GM21423 (cell line): ENCODE data around the gene OR51B4.
"Not testable (repeated sequence)": the region's sequence is repeated elsewhere in the genome, so short reads cannot be mapped to it uniquely, and the experiment has no call there.

Source experiments
- ATAC-seq: cut with Tn5 transposase; IDR thresholded peaks from one replicate; pipeline ENCODE4 v1.9.1; 2021; ENCODE audit warnings: mild to moderate bottlenecking, moderate library complexity; ENCODE audit not compliant: unreplicated experiment

The OR51B4 gene

DNA sequence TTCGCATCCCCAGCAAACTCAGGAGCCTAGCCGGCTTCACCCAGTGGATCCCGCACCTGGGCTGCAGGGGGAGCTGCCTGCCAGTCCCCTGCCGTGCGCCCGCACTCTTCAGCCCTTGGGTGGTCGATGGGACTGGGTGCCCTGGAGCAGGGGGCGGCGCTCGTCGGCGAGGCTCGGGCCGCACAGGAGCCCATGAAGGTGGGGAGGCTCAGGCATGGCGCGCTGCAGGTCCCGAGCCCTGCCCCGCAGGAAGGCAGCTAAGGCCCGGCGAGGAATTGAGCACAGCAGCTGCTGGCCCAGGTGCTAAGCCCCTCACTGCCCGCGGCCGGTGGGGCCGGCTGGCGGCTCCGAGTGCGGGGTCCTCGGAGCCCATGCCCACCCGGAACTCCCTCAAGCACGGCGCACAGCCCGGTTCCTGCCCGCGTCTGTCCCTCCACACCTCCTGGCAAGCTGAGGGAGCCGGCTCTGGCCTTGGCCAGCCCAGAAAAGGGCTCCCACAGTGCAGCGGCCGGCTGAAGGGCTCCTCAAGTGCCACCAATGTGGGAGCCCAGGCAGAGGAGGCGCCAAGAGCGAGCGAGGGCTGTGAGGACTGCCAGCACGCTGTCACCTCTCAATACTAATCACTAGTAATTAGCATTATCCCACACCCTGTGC is 7.3 kb downstream of the OR51B4 start:
- not testable (repeated sequence) for ATAC-seq

DNA sequence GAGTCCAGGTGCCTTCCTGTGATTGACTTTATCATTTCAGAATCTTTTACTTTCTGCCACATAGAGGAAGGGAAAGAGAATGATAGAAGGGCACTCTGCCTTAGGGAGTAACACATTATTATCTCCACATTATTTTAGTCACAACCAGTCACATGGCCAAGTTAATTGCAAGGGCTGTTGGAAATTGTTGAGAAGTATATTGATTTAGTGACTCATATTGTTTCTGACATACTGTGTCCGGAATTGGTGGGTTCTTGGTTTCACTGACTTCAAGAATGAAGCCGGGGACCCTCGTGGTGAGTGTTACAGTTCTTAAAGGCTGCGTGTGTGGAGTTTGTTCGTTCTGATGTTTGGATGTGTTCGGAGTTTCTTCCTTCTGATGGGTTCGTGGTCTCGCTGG is 8.7 kb downstream of the OR51B4 start:
- ATAC-seq = no peak

DNA sequence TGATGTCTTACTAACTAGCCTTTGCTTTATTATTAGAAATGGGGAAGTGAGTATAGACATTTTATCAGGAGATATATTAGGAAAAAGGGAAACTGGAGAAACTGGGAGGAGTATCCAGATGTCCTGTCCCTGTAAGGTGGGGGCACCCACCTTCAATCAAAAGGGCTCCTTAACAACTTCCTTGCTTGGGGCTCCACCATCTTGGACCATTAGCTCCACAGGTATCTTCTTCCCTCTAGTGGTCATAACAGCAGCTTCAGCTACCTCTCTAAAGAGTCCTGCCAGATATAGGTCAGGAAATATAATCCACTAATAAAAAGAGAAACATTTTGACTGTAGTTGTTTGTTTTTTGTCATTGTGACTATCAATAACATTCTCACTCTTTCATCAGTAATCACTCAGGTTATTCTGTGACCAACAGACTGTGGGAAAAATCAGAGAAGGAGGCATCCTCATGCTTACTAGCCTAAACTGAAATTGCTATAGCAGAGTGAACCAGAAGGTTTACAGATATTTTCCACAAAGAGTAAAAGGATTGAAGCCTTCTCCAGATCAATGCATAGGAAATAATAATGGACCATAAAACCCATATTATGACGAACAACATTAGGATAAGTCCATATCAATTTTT is 10.4 kb downstream of the OR51B4 start:
- peak; percentile 95 for ATAC-seq

DNA sequence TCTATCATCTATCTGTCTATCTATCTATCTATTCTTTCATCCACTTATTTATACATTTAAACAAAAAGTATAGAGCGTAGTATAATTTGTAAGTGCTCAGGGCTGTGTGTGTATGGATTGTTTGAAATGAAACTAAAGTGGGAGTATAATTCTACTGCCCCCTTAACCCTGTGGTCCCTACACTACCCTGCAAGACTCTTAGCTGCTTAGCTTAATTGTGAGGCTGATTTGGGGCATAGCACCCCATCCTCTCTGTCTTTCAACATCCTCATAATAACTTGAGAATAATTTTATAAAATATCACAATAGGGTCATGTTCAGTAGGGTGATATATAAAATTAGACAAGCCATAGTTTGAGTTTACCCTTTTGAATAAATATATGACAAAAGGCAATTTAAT is 11.6 kb downstream of the OR51B4 start:
- ATAC-seq = no peak

DNA sequence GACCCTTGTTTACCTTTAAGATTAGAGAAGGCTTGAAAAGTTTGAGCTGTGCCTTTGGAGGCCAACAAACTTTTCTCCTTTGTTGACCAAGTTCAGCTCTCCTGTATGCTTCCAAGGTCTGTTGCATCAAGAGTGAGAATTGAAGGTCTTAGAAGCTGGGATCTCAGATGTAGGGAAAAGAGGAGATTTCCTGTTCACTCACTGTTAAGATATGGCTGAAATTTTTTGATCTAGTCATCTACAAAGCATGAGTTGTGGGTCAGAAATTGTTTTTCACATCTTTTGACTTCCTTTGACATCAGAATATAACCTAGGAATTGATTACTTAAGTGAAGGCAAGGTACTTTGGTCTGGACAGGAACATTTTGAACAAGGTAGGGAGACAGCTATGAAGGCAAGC is 12.1 kb downstream of the OR51B4 start:
- no peak for ATAC-seq

DNA sequence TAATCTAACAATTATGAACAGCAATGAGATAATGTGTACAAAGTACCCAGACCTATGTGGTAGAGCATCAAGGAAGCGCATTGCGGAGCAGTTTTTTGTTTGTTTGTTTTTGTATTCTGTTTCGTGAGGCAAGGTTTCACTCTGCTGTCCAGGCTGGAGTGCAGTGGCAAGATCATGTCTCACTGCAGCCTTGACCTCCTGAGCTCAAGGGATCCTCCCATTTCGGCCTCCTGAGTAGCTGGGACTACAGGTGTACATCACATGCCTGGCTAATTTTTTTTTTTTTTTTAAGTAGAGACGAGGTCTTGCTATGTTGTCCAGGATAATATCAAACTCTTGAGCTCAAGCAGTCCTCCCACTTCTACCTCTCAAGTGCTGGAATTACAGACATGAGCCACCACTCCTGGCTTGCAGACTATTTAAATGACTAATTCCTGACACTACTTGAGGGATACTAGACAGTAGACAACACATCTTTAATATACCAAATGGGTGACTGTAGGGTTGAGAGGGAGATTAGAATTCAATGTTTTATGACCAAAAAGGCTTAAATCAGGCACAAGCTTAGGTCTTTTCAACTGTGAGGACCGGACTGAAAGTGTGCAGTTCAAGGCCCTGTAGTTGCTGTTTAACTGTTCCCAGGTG is 12.7 kb downstream of the OR51B4 start:
- no peak for ATAC-seq

DNA sequence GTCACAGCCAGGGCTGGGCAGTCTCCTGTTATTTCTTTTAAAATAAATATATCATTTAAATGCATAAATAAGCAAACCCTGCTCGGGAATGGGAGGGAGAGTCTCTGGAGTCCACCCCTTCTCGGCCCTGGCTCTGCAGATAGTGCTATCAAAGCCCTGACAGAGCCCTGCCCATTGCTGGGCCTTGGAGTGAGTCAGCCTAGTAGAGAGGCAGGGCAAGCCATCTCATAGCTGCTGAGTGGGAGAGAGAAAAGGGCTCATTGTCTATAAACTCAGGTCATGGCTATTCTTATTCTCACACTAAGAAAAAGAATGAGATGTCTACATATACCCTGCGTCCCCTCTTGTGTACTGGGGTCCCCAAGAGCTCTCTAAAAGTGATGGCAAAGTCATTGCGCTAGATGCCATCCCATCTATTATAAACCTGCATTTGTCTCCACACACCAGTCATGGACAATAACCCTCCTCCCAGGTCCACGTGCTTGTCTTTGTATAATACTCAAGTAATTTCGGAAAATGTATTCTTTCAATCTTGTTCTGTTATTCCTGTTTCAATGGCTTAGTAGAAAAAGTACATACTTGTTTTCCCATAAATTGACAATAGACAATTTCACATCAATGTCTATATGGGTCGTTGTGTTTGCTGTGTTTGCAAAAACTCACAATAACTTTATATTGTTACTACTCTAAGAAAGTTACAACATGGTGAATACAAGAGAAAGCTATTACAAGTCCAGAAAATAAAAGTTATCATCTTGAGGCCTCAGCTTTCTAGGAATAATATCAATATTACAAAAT is 13.4 kb downstream of the OR51B4 start:
- ATAC-seq = no peak

DNA sequence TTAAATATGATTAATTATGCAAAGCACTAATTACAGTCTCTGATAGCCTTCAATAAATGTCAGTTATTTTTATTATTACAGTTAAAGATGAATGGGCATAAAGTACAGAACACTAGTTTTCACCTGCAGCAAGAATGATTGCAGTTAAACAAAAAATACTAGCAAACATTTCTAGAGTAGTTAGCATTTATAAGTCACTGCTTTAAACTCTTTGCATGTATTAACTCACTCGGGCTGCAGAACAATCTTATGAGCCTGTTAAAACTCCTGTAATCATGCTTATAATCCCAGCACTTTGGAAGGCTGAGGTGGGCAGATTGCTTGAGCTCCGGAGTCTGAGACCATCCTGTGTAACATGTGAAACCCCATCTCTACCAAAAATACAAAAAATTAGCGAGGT is 14.8 kb downstream of the OR51B4 start:
- no peak for ATAC-seq

DNA sequence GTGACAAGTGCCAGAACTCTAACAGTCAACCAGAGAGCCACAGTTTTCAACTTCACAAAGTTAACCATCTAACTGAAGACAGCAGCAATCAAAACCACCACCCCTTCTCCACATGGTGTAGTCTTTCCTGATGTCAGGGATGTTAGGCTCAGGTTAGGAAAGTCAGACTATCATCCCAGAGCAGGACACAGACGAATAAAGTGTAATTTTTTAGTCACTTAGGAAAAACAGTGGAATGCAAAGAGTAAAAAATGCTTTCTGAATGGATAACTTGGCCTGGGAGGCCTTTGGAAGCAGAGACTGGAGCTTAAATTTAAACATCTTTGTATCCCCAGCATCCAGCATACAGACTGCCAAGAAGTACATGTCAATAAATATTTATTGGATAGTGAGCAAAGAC is 15.4 kb downstream of the OR51B4 start:
- ATAC-seq = no peak

DNA sequence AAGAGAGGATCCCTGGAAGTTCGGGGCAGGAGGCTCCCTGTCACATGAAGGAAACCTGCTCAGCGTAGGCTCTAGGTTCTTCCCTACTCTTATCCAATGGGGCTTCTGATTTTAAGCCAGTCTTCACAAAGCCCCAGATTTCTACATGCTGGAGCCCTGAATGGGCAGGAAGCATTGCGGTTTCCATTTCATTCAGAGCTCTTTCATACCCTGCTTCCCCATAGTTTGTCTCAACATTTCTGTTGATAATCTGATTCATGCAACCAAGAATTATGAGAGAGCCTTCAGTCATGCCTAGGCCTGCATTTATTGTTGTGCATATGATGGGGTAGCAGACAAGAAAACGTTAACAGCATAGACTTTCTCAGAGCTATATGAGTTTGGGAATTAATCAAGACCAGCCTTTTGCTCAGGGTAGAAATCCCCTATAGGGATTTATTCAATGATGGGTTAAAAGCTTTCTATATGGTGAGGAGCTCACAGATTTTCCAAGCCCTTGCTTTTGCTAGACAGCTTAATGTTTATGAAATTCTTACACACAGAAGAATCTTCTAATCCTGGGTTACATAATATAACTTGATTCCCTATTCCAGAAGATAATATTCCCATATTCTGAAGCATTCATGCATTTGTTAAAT is 15.9 kb downstream of the OR51B4 start:
- no peak for ATAC-seq

DNA sequence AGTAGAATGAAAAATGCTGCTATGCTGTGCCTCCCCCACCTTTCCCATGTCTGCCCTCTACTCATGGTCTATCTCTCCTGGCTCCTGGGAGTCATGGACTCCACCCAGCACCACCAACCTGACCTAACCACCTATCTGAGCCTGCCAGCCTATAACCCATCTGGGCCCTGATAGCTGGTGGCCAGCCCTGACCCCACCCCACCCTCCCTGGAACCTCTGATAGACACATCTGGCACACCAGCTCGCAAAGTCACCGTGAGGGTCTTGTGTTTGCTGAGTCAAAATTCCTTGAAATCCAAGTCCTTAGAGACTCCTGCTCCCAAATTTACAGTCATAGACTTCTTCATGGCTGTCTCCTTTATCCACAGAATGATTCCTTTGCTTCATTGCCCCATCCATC is 17.1 kb downstream of the OR51B4 start:
- ATAC-seq = no peak

DNA sequence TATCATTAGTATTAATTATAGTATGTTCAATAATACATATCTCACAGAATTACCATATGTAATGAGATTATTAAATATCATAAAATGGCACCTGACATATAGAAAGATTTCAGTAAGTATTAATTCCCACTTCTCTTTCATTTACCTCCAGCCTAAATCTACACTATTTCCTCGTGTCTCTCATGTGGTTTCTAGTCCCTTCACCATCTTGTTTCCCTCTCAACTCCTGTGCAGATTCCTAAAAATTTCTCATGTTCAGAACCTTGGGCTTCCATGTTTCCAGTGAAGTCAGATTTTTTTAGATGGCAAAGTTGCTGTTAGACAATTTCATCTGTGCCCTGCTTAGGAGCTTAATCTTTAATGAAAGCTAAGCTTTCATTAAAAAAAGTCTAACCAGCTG is 17.9 kb downstream of the OR51B4 start:
- no peak for ATAC-seq

DNA sequence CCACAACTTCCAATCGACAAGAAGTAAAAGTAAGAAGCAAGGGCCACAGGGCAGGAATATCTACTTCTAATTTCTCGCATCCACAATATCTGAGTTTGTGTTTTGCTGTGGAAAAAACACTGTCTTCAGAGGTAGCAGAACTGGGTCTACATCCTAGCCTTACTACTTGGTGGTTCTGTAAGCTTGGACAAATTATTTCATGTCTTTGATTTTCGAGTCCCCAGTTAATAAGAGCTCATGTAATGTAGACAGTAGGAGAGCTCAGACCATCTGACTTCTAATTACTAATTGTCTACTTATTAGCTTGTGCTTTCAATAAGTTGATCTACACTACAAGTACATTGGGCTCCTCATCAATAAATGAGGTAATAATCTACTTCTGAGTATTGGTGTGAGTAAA is 18.7 kb downstream of the OR51B4 start:
- no peak for ATAC-seq

DNA sequence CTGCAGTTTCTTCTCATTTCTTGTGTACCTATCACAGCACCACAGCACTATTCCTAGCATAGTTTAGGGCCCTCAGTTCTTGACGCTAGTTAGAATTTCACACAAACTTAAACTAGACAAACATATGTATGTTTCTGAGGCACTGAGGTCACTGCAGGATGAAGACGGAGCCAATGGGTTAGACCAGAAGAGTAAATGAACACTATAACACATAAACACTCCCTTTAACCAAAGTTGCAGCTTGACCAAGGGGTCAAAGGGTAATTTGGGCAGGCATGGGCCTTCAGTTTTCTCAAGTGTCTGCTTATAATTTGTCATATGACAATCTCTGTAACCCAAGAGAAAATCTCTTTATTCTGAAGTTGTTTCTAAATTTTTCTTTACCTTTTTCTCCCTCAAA is 19.1 kb downstream of the OR51B4 start:
- no peak for ATAC-seq

DNA sequence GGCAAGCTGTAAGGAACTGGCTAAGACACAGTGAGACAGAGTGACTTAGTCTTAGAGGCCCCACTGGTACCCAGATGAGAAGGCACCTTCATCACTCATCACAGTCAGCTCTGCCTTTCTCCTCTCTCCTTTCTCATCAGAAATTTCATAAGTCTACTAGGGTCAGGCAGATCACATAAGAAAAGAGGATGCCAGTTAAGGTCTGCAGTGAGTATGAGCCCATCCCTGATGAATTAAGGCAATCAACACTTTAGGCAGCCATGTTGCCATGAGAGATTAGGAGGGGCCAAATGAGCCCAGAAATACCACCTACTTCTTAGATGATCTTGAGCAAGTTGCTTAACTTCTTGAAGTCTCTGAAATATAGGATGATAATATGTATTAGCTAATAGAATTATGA is 20.1 kb downstream of the OR51B4 start:
- ATAC-seq = no peak

DNA sequence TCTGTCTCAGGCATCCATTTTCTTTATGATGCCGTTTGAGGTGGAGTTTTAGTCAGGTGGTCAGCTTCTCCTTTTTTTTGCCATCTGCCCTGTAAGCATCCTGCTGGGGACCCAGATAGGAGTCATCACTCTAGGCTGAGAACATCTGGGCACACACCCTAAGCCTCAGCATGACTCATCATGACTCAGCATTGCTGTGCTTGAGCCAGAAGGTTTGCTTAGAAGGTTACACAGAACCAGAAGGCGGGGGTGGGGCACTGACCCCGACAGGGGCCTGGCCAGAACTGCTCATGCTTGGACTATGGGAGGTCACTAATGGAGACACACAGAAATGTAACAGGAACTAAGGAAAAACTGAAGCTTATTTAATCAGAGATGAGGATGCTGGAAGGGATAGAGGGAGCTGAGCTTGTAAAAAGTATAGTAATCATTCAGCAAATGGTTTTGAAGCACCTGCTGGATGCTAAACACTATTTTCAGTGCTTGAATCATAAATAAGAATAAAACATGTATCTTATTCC is 21.1 kb downstream of the OR51B4 start:
- peak; percentile 98 for ATAC-seq

DNA sequence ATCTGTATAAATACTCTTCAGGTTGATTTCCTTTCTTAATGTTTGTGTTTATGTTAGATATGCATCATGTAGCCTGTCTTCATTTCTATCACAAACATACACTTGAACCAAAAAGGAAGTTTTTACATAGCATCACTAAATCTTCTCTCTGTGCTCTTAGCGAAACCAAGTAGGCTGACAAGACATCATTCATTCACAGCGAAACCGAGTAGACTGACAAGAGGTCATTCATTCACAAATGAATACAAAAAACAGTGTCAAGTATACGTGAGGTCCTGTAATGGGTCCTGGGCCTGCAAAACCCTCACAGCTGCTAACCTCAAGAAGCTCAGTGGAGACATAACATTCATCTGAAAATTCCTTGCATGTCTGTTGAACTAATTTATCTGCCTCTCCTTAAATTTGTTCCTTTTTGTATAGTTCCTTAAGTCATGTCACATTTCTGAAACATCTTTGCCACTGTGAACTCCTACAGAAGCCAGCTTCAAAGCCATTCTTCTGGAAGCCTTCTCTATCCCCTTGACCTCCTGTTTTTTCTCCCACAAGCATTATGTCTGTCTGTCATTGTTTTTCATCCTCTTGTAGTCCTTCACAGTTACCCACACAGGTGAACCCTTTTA is 22.2 kb downstream of the OR51B4 start:
- ATAC-seq = no peak

DNA sequence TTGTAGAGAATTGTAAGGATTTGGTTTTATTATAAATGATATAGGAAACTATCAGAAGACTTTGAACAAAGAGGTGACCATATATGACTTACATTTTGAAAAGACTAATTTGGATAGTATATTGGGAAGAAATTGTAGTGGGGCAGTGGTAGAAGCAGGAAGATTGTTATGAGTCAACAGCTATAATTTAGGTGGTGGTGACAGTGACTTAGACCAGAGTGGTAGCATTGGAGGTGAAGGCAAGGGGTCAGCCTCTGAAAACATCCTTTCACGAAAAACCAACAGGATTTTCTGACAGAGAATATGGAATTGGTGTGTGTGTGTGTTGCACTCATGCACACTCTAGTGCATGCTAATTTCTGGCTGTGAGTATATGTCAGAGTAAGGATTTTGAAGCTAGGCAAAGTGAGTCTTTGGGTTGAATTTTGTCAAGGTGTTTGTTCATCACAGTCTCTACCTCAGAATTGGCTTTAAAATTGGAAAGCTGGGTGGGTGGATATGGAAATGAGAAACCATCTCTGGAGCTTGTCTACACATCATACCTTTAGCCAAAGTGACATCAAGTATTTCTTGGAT is 23.9 kb downstream of the OR51B4 start:
- no peak for ATAC-seq

DNA sequence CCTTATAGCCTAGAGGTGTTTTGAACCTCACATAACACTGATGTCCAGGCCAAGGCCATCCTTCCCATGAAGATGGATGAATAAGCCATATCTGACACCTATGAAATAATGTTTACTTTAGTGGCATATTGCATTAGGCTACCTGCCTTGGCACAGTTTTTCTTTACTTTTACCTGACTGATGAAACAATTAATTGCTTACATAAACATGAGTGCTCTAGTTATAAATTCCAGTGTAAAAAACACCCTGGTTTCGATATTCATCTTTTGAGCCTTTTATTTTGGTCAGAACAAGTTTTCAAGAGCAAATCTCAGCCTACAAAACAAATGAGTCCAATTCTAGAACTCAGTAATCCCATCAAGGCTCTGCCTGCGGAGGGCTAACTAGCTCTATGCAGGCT is 25.0 kb downstream of the OR51B4 start:
- ATAC-seq = no peak
